SK-N-SH (cell line): ENCODE measurements around the gene IGF1R.

Experiments
- EZH2phosphoT487 ChIP-seq: fragments of 200-600 bp; sonication (generic); IDR thresholded peaks from 2 replicates; pipeline ENCODE4 v1.6.1; 2017; ENCODE audit warnings: low read depth, mixed run types, mild to moderate bottlenecking, antibody characterized with exemption, moderate library complexity, borderline replicate concordance
- FOXM1 ChIP-seq: IDR thresholded peaks from 2 replicates; pipeline ENCODE4 v1.4.0; 2012; ENCODE audit warnings: low read depth, mild to moderate bottlenecking
- GATA2 ChIP-seq: sonication (generic); formaldehyde crosslinking; IDR thresholded peaks from 2 replicates; pipeline ENCODE4 v1.5.0; 2020; ENCODE audit warnings: mild to moderate bottlenecking, missing genetic modification reagents
- JUND ChIP-seq: IDR thresholded peaks from 2 replicates; pipeline ENCODE4 v1.4.0; 2012
- POLR2AphosphoS5 ChIP-seq: IDR thresholded peaks from 2 replicates; pipeline ENCODE4 v1.6.1; 2012; ENCODE audit warnings: low read depth, low read length
- TF ChIP-seq, protein P1 (sequence below): fragments of 200-600 bp; sonication (generic); IDR thresholded peaks from 2 replicates; pipeline ENCODE4 v1.6.1; 2017; ENCODE audit warnings: antibody characterized with exemption, mild to moderate bottlenecking, moderate library complexity

DNA sequence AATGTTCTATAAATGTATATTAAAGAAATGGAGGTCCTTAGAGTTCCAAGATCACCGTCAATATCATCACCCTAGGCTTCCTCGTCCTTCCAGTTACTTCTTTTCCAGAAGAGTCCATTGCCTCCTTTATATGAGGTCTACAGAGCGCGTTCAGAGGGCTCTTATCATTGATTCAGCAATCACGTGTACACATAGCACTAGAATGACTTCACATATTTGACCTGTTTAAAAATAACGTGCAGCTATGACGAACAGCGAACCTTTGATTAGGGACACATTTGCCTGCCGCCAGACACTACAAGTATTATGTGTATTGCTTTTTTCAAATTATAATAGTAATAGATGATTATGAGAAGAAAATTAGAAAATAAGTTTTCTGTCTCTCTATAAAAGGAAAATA lies 26.0 kb downstream of the IGF1R start:
- TF ChIP-seq GATA2 (CRISPR knock-in tag) (no peak), POLR2AphosphoS5 (no peak), EZH2phosphoT487 (no peak), JUND (no peak), FOXM1 (no peak)
- TF ChIP-seq, protein P1, sequence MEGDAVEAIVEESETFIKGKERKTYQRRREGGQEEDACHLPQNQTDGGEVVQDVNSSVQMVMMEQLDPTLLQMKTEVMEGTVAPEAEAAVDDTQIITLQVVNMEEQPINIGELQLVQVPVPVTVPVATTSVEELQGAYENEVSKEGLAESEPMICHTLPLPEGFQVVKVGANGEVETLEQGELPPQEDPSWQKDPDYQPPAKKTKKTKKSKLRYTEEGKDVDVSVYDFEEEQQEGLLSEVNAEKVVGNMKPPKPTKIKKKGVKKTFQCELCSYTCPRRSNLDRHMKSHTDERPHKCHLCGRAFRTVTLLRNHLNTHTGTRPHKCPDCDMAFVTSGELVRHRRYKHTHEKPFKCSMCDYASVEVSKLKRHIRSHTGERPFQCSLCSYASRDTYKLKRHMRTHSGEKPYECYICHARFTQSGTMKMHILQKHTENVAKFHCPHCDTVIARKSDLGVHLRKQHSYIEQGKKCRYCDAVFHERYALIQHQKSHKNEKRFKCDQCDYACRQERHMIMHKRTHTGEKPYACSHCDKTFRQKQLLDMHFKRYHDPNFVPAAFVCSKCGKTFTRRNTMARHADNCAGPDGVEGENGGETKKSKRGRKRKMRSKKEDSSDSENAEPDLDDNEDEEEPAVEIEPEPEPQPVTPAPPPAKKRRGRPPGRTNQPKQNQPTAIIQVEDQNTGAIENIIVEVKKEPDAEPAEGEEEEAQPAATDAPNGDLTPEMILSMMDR = no peak
